HFFc6 (cell line): ENCODE results near the gene TMEM170B. TPM values are rescaled to one million over a fixed set of nuclear protein-coding genes. Genes with fewer than 3 reads are reported as not detected.
A peak's percentile ranks its signal among the peaks of the same experiment; 100 is the strongest.

ENCODE experiments used
- DNase-seq: peaks from one replicate; pipeline ENCODE4 v3.0.0-alpha.2; 2018
- H3K27ac Mint-ChIP-seq: 2 replicates; pipeline ENCODE4 v1.8.0; 2020; ENCODE audit warnings: mild to moderate bottlenecking, mixed read lengths
- H3K27me3 Mint-ChIP-seq: 2 replicates; pipeline ENCODE4 v1.8.0; 2021; ENCODE audit warnings: mild to moderate bottlenecking, moderate library complexity, mixed read lengths; ENCODE audit not compliant: insufficient read depth
- H3K36me3 Mint-ChIP-seq: 2 replicates; pipeline ENCODE4 v1.8.0; 2021; ENCODE audit warnings: low read depth, mixed read lengths
- H3K4me1 Mint-ChIP-seq: 2 replicates; pipeline ENCODE4 v1.8.0; 2020; ENCODE audit warnings: low read depth, mixed read lengths
- H3K4me3 Mint-ChIP-seq: 2 replicates; pipeline ENCODE4 v1.8.0; 2020; ENCODE audit warnings: mild to moderate bottlenecking, moderate library complexity, mixed read lengths
- H3K9me3 Mint-ChIP-seq: 2 replicates; pipeline ENCODE4 v1.8.0; 2020; ENCODE audit warnings: mild to moderate bottlenecking, mixed read lengths
- CTCF ChIP-seq: fragments of 200-600 bp; sonication (generic); IDR thresholded peaks from 2 replicates; pipeline ENCODE4 v1.5.0; 2021; ENCODE audit warnings: antibody characterized with exemption, mild to moderate bottlenecking
- total RNA-seq, 6 experiments: library from RNA; stranded (reverse); fragmentation: NEBNext Ultra II Directional; extraction: Animal tissue kit (Norgen Biotek cat#: 25700); gene quantifications; 2 replicates in 1 of 6; 3 replicates in 5 of 6; pipeline ENCODE4 v1.2.3, GENCODE V29; 2021

The TMEM170B gene
- total RNA-seq, 6 experiments from 2014 or later: 0.14 to 0.21 (median 0.19) TPM

DNA sequence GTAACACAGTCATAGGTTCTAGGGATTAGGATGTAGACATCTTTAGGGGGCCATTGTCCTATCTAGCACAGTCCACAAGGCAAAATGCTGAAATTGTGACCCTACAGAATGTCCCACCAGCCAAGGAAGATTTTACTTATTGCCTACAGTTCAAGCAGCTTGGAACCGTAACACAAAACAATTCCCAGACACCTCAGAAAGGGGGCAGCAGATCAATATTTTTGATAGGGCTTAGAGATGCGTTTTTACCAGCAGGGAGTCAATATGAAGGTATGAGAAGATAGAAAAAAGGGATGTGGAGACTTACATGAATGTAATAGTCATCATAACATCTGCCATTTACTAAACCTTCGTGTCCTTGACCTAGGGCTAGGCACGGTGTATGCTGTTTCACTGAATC, 81.0 kb downstream of the TMEM170B start:
- Mint-ChIP-seq H3K9me3 (no peaks in the 10 kb centered on the region), H3K4me3 (no peak overlapping the region), H3K27me3 (no peaks in the 10 kb centered on the region), H3K27ac (peak overlapping the region; percentile 48; the same call in 1 of the 2 replicates), H3K36me3 (peaks cover 4% of the 10 kb centered on the region; the same call in 1 of the 2 replicates), H3K4me1 (peaks cover 39% of the 10 kb centered on the region)
- TF ChIP-seq CTCF: peak; percentile 64
- DNase-seq: no peak

GRCh38 chr6:11621119-11621518, 83.6 kb downstream of the TMEM170B start:
- Mint-ChIP-seq H3K4me1 (peaks cover 13% of the 10 kb centered on the region), H3K27ac (no peak overlapping the region), H3K27me3 (no peaks in the 10 kb centered on the region), H3K4me3 (no peak overlapping the region), H3K9me3 (no peaks in the 10 kb centered on the region), H3K36me3 (no peaks in the 10 kb centered on the region)
- DNase-seq: no peak
- TF ChIP-seq CTCF: no peak

DNA sequence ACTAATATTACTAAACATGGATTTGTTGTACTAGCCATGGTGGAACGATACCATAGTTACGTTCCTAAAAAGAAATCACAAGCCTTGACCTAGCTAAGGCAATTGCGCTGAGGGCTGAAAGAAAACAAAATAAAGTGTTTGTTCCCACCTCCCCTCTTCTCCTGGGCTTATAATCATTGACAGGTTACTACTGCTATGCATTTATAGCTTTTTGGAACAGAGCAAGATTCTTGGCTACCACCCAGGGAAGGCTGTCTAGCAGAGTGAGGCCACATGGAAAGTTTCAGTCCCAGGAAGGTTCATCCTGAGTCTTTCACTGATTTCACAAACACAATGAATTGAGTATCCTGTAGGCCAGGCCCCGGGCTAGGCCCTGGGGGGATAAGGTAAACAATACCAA, 84.6 kb downstream of the TMEM170B start:
- Mint-ChIP-seq H3K27me3 (no peaks in the 10 kb centered on the region), H3K36me3 (no peaks in the 10 kb centered on the region), H3K27ac (no peak overlapping the region), H3K4me3 (no peak overlapping the region), H3K4me1 (peaks cover 10% of the 10 kb centered on the region), H3K9me3 (no peaks in the 10 kb centered on the region)
- no peak for TF ChIP-seq CTCF
- DNase-seq: no peak

DNA sequence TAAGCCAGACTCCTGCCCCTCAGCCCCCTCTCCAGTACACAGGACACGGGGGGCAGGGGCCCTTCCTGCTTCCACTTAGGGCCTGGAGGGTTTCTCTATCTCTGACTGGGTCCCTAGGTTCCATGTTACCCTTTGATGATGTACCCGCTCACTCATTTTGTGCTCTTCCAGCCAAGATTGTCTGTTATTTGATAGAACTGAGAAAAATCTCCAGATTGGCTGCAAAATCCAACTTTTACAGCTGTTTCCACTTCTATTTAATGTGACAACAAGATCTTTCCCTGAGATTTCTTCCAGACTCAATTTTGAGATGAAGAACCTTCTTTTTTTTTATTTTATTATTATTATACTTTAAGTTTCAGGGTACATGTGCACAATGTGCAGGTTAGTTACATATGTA, 85.7 kb downstream of the TMEM170B start:
- Mint-ChIP-seq H3K4me3 (no peak overlapping the region), H3K4me1 (peaks cover 4% of the 10 kb centered on the region), H3K9me3 (no peaks in the 10 kb centered on the region), H3K27me3 (no peaks in the 10 kb centered on the region), H3K36me3 (no peaks in the 10 kb centered on the region), H3K27ac (no peak overlapping the region)
- TF ChIP-seq CTCF: no peak
- DNase-seq: no peak

- H3K4me3 Mint-ChIP-seq: no peak overlapping the region
- no peak for TF ChIP-seq CTCF
- DNase-seq: no peak
- no peaks in the 10 kb centered on the region for H3K4me1 Mint-ChIP-seq
- no peak overlapping the region for H3K27ac Mint-ChIP-seq
- H3K36me3 Mint-ChIP-seq: no peaks in the 10 kb centered on the region
- H3K9me3 Mint-ChIP-seq: no peaks in the 10 kb centered on the region
- no peaks in the 10 kb centered on the region for H3K27me3 Mint-ChIP-seq
These were observed 87.8 kb downstream of the TMEM170B start for GRCh38 chr6:11625302-11625701.

DNA sequence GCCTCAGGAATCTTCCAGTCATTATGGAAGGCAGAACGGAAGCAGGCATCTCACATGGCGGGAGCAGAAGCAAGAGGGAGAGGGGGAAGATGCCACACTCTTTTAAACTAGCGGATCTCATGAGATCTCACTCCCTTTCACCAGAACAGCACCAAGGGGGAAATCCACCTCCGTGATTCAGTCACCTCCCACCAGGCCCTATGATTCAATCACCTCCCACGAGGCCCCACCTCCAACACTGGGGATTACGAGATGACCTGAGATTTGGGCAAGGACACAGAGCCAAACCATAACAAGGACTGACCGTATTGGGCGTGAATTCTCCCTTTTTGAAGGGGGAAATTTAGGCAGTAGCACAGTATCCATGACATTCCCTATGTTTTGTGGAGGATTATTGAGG, 88.8 kb downstream of the TMEM170B start:
- Mint-ChIP-seq H3K4me3 (no peak overlapping the region), H3K27ac (no peak overlapping the region), H3K4me1 (no peaks in the 10 kb centered on the region), H3K36me3 (no peaks in the 10 kb centered on the region), H3K27me3 (no peaks in the 10 kb centered on the region), H3K9me3 (no peaks in the 10 kb centered on the region)
- TF ChIP-seq CTCF: no peak
- no peak for DNase-seq
